GM18868 (cell line): ENCODE measurements around the gene CSF1.
"Not testable (repeated sequence)": the region's sequence is repeated elsewhere in the genome, so short reads cannot be mapped to it uniquely, and the experiment has no call there.

Experiments
- ATAC-seq: cut with Tn5 transposase; IDR thresholded peaks from one replicate; pipeline ENCODE4 v1.9.1; 2021; ENCODE audit warnings: mild to moderate bottlenecking, moderate library complexity; ENCODE audit not compliant: unreplicated experiment

Gene CSF1

DNA sequence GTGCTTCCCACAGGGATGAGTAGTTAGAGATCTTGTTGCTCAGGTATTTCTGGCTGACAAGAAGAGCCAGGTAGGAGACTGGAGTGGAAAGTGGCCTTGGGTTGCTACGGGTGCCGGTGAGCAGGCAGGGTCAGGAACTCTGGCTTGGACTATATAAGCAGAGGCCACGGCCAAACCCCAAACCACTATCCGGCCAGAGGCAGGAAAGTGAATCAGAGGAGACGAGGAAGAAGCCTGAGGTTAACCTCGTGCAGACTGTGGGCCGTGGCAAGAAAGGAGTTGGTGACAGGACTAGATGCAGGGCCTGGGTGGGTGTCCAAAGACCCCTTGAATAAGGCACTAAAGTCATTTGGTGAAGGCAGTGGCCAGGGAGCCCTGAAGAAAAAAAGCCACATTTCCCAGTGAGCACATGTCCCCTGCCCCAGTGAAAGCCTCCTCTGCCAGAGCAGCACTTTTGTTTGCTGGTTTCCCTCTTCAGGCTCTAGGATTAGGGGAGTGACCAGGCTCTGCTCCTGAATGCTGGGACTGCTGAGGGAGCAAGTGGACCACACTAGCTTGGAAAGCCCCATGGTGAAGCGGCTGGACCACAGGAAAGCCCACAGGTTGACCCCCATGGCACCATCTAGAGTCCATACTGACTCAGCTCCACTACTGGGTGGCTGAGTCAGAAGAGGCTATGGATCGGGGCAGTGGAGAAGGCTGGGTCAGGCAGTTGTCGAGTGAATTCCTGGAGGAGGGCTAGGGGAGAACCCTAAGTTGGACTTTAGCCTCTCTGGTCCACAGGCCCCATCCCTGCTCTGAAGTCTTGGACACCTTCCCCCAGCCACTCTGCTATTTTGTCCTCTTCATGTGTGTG lies 23.4 kb downstream of the CSF1 start:
- no peak for ATAC-seq

DNA sequence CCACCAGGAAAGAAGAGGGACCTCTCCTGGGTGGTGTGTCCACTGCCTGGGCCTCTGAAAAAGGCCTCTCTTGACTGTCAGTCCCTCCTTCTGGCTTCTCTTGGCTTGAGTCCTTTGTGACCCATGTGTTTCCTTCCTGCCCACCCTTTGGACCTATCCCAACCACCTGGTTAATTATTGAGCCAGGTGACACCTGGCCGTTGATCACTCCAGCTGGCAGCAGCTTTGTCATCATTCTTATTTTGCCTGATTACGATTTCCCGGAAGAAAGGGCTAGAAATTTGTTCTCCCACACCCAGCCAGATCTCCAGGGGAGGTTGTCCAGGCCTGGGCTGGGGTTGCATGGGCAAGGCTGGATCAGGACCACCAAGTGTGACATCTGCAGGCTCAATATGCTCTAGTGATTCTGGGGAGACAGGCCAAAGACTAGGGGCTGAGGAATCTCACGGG lies 24.8 kb downstream of the CSF1 start:
- ATAC-seq: no peak

DNA sequence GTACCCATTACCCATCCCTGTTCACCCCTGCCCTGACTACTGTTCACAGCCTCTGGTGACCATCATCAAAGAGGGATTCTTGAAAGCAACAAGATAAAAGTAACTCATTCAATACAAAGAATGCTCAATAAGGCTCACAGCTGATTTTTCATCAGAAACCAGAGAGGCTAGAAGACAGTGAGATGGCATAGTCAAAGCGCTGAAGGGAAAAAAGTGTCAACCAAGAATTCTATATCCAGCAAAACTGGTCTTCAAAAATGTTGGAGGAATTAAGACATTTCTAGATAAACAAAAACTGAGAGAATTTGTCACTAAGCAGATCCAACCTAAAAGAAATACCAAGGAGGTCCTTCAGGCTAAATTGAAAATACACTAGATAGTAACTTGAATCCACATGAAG lies 27.1 kb downstream of the CSF1 start:
- no peak for ATAC-seq

DNA sequence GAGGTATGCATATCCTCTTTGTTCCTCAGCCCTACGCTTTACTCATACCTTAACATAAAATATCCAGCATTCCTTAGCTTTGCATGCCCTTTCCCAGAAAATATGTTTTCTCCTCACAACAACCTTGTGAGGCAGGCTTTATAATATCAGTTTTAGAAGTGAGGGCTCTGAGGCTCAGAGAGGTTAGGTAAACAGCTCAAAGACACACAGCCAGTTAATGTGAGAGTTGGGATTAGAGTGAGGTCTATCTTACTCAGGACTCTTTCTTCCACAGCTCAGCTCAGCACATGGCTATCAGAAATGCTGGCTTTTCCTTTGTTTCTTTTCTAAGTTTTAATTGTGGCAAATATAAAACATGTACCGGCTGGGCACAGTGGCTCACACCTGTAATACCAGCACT lies 27.9 kb downstream of the CSF1 start:
- no peak for ATAC-seq

DNA sequence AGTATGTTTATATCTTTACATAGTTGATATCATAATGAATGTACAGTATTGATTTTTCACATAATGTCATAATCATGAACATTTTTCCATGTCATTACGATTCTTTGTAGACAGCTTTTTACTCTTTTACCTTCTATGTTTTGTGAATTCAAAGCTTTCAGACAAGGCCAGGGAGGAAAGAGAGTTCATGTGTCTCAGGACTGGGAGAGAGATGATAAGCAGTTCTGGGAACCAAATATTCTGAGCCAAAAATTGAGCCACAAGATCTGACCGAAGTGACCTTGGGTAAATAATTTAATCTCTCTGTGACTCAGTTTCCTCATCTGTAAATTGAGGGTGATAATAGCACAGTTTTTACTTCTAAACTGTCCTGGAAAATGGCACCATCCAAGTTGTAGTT lies 31.8 kb downstream of the CSF1 start:
- ATAC-seq: no peak

DNA sequence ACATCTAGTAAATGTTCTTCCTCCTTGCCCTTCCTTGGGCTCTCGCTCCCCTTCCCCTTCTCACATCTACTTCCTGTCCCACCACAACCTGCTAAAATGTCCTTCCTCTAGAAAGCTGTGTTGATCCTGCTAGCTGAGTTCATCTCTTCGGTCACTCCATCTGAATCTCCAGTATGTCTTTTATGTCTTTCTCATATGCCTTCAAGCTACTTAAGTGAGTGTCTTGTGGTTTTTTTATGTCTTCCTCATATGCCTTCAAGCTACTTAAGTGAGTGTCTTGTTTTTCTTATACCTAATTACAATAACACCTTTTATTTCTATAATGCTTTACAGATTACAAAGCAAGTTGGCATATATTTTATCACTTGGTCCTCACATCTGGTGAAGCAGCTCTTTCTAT lies 33.9 kb downstream of the CSF1 start:
- ATAC-seq: no peak

DNA sequence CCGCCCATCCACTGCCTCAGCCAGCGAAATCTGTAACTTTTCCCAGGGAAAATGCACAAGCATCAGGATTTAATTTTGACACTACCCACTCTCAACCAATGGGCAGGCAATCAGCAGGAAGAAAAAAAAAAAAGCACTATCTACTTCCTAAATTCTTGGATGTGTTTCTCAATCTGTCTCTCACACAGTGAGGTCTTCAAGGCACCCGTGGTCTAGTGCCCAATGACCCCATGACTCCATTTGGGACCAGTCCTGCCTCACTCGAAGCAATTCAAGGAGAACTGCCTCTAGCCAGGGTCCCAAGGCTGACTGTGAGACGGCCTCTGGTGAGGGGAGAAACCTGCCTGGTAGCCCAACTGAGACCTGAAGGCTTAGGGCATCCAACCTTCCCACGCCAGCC lies 35.9 kb downstream of the CSF1 start:
- no peak for ATAC-seq

DNA sequence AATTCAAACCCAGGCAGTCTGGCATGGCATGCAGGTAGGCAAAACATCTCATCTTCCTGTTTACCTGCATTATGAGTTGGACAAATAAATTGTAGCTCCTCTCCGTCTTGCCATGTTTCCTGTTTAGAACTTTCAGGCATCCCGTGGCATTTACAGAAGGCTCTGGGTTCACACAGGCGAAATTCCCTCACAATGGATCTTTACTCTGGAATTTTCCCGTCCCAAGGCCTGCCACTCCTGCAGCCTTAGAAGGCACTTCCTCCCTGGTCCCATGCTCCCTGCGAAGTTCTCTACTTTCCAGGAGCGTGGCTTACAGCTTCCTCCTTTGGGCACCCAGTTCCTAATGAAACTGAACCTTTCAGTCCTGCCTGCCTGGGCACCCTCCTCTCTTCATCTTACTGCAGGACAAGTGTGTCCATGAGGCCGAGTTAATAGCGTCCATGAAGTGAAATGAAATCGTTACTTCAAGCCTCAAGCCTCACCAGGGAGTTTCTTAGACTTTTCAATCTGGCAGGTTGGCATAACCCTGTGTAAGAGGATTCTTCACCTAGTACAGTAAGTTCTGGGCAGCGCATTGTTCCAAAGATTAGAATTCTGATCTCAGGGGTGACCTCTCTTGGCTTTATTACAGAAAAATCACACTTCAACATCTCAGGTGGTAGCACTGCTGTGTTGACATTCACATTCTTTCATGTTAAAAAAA lies 37.1 kb downstream of the CSF1 start:
- ATAC-seq: no peak

DNA sequence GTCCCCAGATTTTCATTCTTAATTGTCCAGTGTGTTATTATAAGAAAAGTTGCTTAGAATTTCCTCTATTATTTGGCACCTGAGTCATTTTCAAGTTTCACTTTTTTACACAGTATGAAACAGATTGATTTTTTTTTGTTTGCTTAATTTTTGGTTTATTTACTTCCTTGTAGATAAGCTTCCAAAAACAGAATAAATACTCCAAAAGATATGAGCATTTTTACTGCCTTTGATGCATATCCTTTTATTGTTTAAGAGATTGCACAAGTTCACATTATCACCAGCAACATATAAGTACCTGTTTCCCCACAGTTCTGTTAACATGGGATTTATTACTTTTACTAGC lies 37.6 kb downstream of the CSF1 start:
- no peak for ATAC-seq

DNA sequence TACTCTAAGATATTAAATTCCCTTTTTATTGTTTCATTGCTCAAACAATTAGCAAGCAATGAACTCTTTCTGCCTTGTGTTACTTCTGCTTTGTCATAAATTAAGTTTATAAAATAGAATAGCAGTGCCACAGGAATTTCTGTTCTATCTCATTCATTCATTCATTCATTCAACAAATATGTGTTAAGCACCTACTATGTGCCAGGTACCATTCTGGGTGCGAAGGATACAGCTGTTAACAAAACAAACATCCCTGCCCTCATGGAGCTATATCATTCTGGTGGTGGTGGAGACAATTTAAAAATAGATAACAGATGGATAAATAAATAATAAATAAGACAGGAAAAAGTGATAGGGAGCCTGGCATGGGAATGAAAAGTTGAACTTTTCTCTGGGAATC lies 39.4 kb downstream of the CSF1 start:
- ATAC-seq: no peak

DNA sequence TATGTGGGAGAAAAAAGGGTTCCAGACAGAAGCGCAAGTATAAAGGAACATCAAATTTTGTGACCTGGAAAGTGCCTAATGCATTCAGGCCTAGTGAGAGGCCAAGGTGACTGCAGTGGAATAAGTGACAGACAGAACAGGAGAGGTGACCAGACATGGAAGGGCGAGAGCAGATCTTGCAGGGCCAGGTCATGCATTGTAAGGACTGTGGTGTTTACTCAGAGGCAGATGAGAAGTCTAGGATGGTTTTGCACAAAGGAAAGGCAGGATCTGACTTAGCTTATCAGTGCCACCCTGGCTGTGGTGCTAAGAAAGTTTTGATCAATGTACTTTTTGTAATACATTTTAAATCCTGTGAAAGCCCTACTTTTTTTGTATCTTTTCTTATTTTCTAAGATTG lies 39.9 kb downstream of the CSF1 start:
- no peak for ATAC-seq

DNA sequence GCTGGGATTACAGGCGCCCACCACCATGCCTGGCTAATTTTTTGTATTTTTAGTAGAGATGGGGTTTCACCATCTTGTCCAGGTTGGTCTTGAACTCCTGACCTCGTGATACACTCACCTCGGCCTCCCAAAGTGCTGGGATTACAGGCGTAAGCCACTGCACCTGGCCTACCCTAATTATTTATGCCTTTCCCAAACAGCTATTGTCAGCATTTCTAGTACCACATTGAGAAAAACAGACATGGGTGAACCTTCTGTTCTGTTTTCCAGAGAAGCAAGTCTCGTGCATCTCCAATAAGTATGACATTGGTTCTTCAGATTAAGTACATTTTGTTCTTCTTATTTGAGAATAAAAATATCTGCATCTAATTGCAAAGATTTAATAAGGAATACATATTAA lies 40.9 kb downstream of the CSF1 start:
- ATAC-seq: not testable (repeated sequence)

DNA sequence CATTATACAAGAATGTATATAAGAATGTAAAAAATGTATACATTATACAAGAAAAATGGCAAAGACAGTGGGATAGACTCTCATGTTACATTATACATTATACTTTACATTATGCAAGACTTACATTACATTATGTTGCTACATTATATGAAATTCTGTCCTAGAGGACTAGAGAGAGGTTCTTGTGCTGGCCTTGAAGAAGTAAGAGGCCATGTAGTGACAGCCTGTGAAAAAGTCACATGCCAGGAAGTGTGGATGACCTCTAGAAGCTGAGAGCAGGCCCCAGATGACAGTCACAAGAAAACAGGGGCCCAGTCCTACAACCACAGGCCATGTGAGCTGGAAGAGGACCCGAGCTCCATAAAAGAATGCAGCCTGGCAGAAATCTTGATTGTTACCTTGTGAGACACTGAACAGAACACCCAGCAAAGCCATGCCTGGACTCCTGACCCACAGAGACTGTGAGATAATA lies 43.4 kb downstream of the CSF1 start:
- ATAC-seq: no peak

DNA sequence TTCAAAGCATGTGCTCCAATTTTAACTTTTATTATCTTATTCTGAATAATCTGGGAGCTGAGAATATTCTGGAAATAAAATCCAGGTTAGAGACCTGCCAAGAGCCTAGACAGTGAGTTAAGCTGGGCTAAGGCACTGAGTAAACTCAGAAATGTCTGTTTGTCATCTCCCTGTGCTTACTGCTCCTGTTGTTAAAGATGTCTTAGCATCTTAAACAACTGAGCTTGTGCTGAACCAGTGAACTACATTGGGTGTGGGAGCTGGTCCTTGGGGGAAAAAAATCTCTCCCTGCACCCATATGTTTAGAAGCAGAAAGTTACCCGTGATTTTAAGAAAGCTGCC lies 49.0 kb downstream of the CSF1 start:
- ATAC-seq: no peak

DNA sequence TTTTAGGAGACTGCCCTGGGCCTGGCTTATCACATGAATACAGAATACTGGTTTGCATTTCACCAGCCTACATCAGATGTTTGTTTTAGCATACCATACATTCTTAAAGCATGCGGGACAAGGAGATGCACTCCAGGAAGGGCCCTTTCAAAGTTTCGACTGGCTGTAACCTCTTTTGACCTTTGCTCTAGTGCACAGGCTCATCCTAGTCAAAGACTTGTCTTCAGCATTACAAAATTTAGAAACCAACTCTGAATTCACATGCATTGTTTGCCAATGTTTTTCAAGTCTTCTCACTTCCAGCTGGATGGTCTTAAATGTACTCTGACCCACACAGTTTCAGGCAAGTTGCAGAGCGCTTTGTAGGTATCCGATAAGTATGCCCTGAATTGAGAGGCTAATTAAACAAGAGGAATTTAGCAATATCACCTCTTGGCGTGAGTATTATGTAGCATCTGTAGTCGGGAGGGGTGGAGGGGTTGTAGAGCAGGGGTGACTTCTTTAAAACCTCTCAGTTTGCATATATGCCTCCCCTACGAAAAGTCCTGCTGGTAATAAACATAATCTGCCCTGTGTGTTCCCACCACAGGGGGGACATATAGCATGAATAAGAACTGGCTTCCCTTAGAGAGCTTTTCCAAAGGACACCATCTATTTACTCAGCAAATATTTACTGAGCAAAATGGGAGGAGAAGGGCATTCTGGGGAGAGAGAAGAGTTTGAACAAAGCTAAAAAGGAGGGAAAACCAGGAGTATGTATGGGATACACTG lies 49.5 kb downstream of the CSF1 start:
- no peak for ATAC-seq

DNA sequence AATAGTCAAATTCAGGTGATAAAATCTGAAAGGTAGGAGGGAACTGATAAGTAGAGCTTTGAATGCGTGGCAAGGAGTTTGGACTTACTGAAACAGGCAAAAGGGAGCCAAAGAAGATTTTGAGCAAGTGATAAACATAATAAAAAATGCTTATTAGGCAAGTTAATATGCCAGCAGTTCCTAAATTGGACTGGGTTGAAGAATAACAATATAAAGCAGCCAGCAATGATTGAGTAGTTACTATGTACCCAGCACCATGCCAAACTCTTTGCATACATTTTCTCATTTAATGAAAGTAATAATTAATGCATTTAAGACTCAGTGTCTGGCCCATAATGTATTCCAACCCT lies 50.1 kb downstream of the CSF1 start:
- no peak for ATAC-seq

DNA sequence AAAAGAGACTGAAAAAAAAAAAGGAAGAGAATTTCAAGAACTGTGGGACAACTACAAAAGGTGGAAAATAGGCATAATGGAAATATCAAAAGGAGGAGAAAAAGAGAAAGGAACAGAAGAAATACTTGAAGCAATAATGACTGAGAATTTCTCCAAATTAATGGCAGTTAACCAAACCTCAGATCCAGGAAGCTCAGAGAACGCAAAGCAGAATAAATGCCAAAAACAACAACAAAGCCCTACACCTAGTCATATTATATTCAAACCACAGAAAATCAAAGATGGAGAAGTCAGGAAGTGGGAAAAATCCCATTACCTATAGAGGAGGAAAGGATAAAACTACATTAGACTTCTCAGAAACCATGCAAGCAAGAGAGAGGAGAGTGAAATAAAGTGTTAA lies 53.2 kb downstream of the CSF1 start:
- no peak for ATAC-seq

DNA sequence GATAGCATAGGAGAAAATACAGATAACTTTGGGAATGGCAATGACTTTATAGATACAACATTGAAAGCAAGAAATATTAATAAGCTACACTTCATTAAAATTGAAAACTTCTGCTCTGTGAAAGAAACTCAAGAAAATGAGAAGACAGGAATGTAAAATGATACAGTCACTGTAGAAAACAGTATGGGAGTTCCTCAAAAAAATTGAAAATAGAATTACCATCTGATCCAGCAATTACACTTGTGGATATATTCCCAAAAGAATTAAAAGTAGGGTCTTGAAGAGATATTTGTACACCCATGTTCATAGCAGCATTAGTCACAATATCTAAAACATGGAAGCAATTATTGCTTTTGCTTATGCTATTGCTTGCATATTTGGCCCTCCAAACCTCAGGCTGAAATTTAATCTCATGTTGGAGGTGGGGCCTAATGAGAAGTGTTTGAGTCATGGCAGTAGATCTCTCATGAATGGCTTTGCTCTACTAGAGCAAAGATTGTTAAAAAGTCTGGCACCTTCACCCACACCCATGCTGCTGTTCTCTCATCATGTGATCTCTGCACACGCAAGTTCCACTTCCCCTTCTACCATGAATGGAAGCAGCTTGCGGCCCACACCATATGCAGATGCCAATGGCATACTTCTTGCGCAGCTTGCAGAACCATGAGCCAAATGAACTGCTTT lies 58.6 kb downstream of the CSF1 start:
- ATAC-seq: no peak

DNA sequence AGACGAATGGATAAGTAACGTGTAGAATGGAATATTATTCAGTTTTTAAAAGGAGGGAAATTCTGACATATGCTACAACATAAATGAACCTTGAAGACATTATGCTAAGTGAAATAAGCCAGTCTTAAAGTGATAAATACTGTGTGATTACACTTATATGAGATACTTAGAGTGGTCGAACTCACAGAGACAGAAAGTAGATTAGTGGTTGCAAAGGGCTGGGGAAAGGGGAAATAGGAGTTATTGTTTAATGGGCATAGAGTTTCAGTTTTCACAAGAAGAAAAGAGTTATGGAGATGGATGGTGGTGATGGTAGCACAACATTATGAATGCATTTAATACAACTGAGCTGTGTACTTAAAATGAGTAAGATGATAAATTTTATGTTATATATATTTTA lies 59.3 kb downstream of the CSF1 start:
- ATAC-seq: no peak

DNA sequence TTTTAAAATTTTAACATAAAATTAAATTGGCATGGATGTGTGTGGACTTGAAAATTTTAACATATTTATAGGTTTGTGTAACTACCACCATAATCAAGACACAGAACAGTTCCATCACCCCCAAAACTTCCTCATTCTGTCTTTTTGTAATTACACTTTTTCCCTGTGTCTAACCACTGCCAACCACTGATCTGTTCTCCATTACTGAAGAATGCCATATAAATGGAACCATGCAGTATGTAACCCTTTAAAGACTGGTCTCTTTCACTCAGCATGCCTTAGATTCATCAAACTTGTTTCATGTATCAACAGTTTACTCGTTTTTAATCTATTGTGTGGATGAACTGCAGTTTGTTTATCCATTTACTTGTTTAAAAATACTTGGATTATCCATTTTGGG lies 60.9 kb downstream of the CSF1 start:
- ATAC-seq: no peak

DNA sequence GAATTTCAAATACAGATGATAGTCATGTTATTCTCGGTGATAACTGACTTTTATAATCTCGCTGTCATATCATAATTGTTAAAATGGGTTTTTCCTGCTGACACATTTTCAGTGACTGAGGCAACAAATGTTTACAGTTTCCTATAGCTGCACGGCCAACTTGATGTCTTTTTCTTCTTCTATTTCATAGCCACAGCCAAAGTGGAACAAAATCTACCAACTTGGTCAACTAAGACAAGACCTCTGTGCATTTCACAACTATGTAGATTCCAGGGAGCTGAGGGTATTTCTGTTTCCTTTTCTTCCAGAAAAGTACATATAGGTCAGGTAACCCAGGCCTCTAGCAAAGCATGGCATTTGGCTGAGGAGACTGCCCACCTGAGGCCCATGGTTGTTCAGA lies 63.5 kb downstream of the CSF1 start:
- ATAC-seq: no peak
